GM19468 (cell line): Measurements from ENCODE around the gene CLSTN2.

Source experiments
- ATAC-seq: cut with Tn5 transposase; IDR thresholded peaks from one replicate; pipeline ENCODE4 v1.9.1; 2021; ENCODE audit warnings: mild to moderate bottlenecking, moderate library complexity, moderate number of reproducible peaks; ENCODE audit not compliant: unreplicated experiment; ENCODE audit errors: extremely low read depth

The CLSTN2 gene

GRCh38 chr3:140134231-140134965, 199.4 kb downstream of the CLSTN2 start:
- ATAC-seq = no peak

GRCh38 chr3:140135461-140135860, 200.5 kb downstream of the CLSTN2 start:
- no peak for ATAC-seq

GRCh38 chr3:140143367-140144069, 208.5 kb downstream of the CLSTN2 start:
- ATAC-seq = no peak

- ATAC-seq = no peak
Measured at GRCh38 chr3:140145528-140145927, 210.5 kb downstream of the CLSTN2 start.

- ATAC-seq = no peak
Measured at GRCh38 chr3:140146668-140147067, 211.7 kb downstream of the CLSTN2 start.

- ATAC-seq = no peak
Measured at GRCh38 chr3:140147965-140148490, 213.0 kb downstream of the CLSTN2 start.

- no peak for ATAC-seq
Measured at GRCh38 chr3:140148824-140149390, 213.9 kb downstream of the CLSTN2 start.

GRCh38 chr3:140151321-140151720, 216.3 kb downstream of the CLSTN2 start:
- no peak for ATAC-seq

GRCh38 chr3:140152851-140153639, 218.1 kb downstream of the CLSTN2 start:
- ATAC-seq = no peak

GRCh38 chr3:140153736-140154135, 218.8 kb downstream of the CLSTN2 start:
- no peak for ATAC-seq

GRCh38 chr3:140157161-140157560, 222.2 kb downstream of the CLSTN2 start:
- no peak for ATAC-seq

- ATAC-seq = no peak
Measured at GRCh38 chr3:140159646-140160045, 224.7 kb downstream of the CLSTN2 start.

- ATAC-seq = no peak
Measured at GRCh38 chr3:140160553-140160952, 225.6 kb downstream of the CLSTN2 start.

GRCh38 chr3:140162551-140162950, 227.6 kb downstream of the CLSTN2 start:
- ATAC-seq = no peak

GRCh38 chr3:140163159-140163763, 228.3 kb downstream of the CLSTN2 start:
- ATAC-seq = no peak

- no peak for ATAC-seq
Measured at GRCh38 chr3:140164156-140164555, 229.2 kb downstream of the CLSTN2 start.

- ATAC-seq = no peak
Measured at GRCh38 chr3:140164922-140165590, 230.1 kb downstream of the CLSTN2 start.

- no peak for ATAC-seq
Measured at GRCh38 chr3:140165781-140166180, 230.8 kb downstream of the CLSTN2 start.

GRCh38 chr3:140166861-140167599, 232.0 kb downstream of the CLSTN2 start:
- no peak for ATAC-seq
